Left colon (tissue), 2 donors: ENCODE data around the gene OR51I1. TPM values are rescaled to one million over a fixed set of nuclear protein-coding genes. Genes with fewer than 3 reads are reported as not detected.

ENCODE experiments used
- ATAC-seq: fragments of 200-7000 bp; cut with Tn5 transposase; one replicate; pipeline ENCODE4 v1.9.1; 2020; ENCODE audit warnings: mild to moderate bottlenecking, moderate library complexity
- DNase-seq, 2 donors: peaks; one replicate each; pipeline ENCODE4 v3.0.0-alpha.2; 2020
- intact Hi-C, 2 donors: fragments of 100-400 bp; cut with DNase I in 1 of 2; cut with micrococcal nuclease in 1 of 2; formaldehyde crosslinking; loops; one replicate each; pipeline versions ENCODE4 v1.11.2 to v1.14.0; 2022; cut with DNase I, micrococcal nuclease
- long read RNA-seq: library from polyadenylated mRNA; unstranded; transcript quantifications from one replicate; pipeline ENCODE4 v2.0.0, GENCODE V29; 2021
- total RNA-seq, 2 donors: library from RNA; stranded (reverse); fragmentation: NEBNext Ultra II Directional; extraction: Animal tissue kit (Norgen Biotek cat#: 25700); gene quantifications; one replicate each; pipeline ENCODE4 v1.2.1, GENCODE V29; 2021
- donor health status: DM: no; HTN: no; CAD: no.
- donor health status: DM: yes; HTN: yes; CAD: no.

The OR51I1 gene
- not detected for total RNA-seq
- long read RNA-seq: 0 reads

DNA sequence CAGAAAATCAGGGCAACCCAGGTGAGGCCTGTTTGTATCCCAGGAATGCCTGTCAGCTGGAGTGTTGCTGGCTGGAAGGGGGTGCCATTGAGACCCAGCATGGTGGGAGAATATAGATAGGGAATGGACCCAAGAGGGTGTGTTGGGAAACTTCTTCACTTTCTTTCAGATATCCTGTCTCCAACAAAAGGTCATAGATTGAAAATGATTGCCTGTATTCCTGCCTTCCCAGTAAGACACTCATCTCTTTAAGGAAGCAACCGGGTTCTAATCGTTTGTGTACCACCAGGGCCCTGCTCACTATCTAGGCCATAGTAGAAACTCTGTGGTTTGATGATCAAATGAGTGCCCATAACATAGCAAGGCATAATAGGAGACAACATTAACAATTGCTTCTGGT lies at the start of gene OR51I1:
Gene OR51I1 (minus strand): TSS at position 101 of the 400 bp plus-strand sequence. CDS start 0 bp downstream, at position 101.
- DNase-seq: no peak
- intact Hi-C loops: no loop called here
- no peak for ATAC-seq

- intact Hi-C loops: no loop called here
- ATAC-seq (no peak), DNase-seq (no peak)
Measured at GRCh38 chr11:5489576-5490357, 48.5 kb upstream of the OR51I1 start.

GRCh38 chr11:5488798-5489399 lies 47.6 kb upstream of the OR51I1 start:
- DNase-seq (no peak), ATAC-seq (no peak)
- intact Hi-C loops: no loop called here

DNA sequence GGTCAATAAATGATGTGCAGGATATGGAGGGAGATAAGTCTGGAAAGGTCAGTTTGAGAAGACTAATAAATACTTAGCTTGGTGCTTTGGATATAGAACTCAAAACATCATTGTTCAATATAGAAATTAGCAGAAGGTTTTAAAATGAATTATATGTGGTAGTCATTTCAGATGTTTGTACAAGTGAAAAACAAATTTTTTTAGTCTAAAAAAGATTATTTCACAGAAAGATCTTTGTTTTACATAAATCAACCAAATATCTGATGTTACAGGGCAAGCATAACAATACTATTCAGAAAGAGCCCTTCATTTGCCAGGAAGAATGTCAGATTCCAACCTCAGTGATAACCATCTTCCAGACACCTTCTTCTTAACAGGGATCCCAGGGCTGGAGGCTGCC lies 47.1 kb upstream of the OR51I1 start, which contains the start of gene OR52D1:
Gene OR52D1 (plus strand): TSS at position 301 of the 400 bp plus-strand sequence. CDS start 22 bp downstream, at position 323.
- intact Hi-C loops: no loop called here
- DNase-seq (no peak), ATAC-seq (no peak)

- intact Hi-C loops: no loop called here
Measured at GRCh38 chr11:5486421-5486820, 45.1 kb upstream of the OR51I1 start.

GRCh38 chr11:5486003-5486402 lies 44.7 kb upstream of the OR51I1 start:
- no peak for DNase-seq
- intact Hi-C loops: no loop called here

More at GRCh38 chr11:5486421-5486820, 45.1 kb upstream of the OR51I1 start:
- no peak for DNase-seq
- no peak for ATAC-seq

GRCh38 chr11:5476186-5476819 lies 35.0 kb upstream of the OR51I1 start:
- ATAC-seq: peak; percentile 57
- intact Hi-C loops: no loop called here
- peak in 1 of 2 donors; percentile 29 for DNase-seq

More at GRCh38 chr11:5486003-5486402, 44.7 kb upstream of the OR51I1 start:
- ATAC-seq: no peak

- ATAC-seq (no peak), DNase-seq (no peak)
- intact Hi-C loops: loop anchor here in 1 of 2 donors (5.0 kb wide), 1 partner anchor 333 kb away; the partner anchor contains the start of gene OR52N2
Measured at GRCh38 chr11:5473921-5474320, 32.6 kb upstream of the OR51I1 start.

DNA sequence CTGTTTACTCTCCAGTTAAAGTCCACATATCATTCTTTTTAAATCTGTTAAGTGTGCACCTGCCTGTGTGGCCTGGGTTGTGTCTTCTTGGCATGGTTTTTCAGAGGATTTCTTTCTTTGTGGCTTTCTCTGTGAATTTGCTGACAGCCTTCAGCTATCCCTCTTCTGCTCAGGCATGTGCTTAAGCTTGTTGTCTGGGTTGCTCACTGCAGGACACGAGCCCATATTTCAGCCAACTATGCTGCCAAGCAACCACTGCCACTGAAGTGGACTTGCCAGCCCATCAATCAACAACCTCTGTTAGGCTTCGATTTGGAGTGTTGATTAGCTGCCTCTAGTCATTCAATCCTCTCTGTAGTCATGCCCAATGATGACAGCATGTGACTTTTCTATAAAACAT lies 26.2 kb upstream of the OR51I1 start:
- intact Hi-C loops: no loop called here
- ATAC-seq (no peak), DNase-seq (no peak)

DNA sequence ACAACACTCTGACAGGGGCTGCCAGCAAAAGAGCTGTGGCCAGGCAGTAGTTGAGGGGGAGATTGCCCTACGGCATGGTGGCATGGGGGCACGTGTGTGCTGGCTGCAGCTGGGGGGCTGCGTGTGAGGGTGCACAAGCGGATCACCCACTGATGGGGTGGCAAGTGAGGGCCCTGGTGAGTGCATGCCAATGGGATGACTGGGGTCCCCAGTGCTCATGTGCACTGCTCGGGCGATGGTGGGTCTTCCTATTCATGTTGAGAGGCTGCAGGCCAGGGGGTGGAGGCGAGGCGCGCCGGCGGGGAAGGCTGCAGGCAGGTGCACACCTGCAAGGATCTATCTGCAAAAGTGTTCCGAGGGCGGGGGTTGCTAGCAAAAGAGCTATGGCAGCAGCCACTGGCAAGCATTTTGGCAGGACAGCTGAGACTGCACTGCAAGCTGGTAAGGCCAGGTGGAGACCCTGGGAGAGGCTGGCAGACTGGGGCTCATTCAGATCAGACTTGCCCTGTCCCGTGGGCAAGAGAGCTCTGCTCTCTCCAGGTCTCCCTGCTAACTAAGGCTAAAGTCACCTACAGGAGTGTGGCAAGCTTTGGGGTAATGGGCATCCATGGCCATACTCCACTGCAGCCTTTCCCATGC lies 19.8 kb upstream of the OR51I1 start:
- intact Hi-C loops: no loop called here
- DNase-seq: no peak
- ATAC-seq: no peak

GRCh38 chr11:5449432-5449831 lies 8.1 kb upstream of the OR51I1 start:
- DNase-seq: no peak

DNA sequence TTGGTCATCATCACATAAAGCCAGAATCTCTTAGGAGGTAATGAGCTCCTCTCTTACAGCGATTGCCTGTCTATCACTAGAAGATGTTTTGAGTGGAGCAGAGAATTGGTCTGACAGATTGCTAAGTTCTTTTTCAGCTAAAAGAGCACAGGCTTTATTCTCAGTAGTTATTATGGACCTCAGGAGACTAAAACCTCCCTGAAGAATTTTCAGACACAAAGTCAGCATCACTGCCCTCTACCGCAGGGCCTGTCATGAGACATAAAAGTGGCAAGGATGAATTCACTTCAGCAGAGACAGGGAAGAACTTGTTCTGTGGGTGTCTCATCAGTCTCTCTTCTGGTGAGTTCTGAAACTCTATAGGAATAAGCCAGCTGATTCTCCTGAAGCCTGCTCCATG lies 7.7 kb upstream of the OR51I1 start, which contains the start of gene OR51I2:
Gene OR51I2 (plus strand): TSS at position 301 of the 400 bp plus-strand sequence. CDS start 4,166 bp downstream, outside the sequence.
- no peak for DNase-seq
- ATAC-seq: no peak
- intact Hi-C loops: no loop called here

More at GRCh38 chr11:5449432-5449831, 8.1 kb upstream of the OR51I1 start:
- ATAC-seq: no peak
- intact Hi-C loops: no loop called here

DNA sequence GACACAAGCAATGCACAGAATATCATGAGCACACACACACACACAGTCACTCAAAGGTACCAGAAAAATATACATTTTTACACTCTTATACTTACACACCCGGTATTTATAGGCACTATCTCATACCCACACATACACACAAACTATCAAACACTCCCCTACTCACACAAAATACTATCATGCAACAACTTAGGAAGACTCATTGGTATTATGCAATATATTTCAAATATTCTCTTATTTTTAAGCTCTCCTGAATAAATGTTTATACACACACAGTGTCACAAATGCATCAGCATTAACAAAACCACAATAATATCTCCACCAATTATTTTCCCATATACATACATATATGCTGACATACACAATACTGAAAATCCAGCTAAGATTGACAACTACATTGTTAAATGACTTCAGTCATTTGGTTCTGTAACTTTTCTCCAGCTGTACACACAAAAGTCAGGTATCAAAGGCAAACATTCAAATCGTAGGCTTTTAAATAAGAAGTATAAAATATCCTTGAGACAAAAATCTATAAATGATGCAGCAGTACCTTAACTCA lies 2.6 kb upstream of the OR51I1 start:
- ATAC-seq: no peak
- intact Hi-C loops: no loop called here
- no peak for DNase-seq

DNA sequence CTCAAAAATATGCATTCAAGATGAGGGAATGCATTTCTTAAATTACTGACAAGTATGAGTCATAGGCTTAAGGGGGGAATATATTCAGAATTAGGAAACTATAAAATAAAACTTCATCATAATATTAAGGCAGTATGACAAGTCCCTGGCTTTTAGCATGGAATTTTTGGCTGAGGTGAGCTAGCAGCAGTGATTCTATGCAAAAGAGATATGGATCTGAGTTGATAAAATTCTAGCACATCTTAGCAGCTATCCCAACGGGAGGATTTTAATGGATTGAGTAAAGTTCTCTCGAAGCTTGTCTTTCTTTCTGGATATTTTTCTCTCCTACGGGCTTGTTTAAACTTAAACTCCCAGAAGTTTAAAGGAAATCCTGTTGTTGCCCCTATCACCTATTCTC lies 18.2 kb downstream of the OR51I1 start:
- DNase-seq (no peak), ATAC-seq (no peak)
- intact Hi-C loops: no loop called here

GRCh38 chr11:5421811-5422210 lies 19.5 kb downstream of the OR51I1 start, which contains the start of gene OR51Q1:
Gene OR51Q1, plus strand, starts transcription at chr11:5422111. Its CDS starts 90 bp downstream, at chr11:5422201.
- DNase-seq: no peak
- intact Hi-C loops: no loop called here
- ATAC-seq: no peak

DNA sequence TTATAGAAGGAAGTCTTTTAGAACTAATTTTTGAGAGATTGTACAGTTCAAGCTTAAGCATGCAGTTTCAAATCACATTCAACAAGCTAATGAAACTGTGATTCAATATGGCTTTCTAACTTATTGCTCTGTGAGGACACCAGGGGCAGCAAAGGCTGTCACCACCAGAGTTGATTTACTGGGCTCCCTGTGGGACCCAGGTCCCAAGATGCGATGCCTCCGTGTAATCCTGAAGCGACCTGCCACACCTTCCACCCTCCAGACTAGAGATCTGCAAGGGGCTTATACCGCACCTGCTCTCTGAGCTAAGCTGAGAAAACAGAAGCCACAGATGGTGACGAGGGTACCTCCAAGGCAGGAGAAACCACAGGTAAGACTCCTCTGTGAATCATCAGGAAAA lies 20.3 kb downstream of the OR51I1 start:
- no peak for ATAC-seq
- DNase-seq: no peak
- intact Hi-C loops: no loop called here

GRCh38 chr11:5405173-5405572 lies 36.1 kb downstream of the OR51I1 start:
- no peak for ATAC-seq
- intact Hi-C loops: no loop called here
- no peak for DNase-seq

GRCh38 chr11:5398936-5399335 lies 42.4 kb downstream of the OR51I1 start:
- DNase-seq (no peak), ATAC-seq (no peak)
- intact Hi-C loops: no loop called here

- DNase-seq (no peak), ATAC-seq (no peak)
- intact Hi-C loops: no loop called here
Measured at GRCh38 chr11:5394091-5394490, 47.2 kb downstream of the OR51I1 start.
